GM19240 (cell line): ENCODE results near the gene PPP2R5A.
"Not testable (repeated sequence)": the region's sequence is repeated elsewhere in the genome, so short reads cannot be mapped to it uniquely, and the experiment has no call there.

Experiments
- DNase-seq: peaks from one replicate; pipeline ENCODE4 v3.0.0; 2011; ENCODE audit warnings: low spot score; ENCODE audit not compliant: insufficient read length

PPP2R5A gene

DNA sequence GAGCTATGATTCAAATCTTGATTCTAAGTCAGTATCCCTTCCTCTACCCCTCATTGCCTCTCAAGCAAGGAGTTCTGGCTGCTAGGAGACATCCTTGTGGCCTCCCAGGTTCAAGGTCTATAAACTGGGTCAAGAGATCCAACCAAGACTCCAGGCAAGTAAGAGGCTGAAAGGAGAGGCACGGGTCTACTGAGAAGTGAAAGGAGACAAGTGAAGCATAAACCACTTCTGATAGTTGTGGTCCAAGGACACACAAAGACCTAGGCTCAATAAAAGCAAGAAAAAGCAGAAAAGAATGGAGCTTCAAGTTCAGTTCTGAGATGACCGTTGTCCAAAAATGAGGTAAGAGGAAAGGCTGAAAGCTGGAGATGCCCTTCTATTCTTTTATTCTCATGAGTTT is 17.8 kb upstream of the PPP2R5A start:
- DNase-seq: no peak

DNA sequence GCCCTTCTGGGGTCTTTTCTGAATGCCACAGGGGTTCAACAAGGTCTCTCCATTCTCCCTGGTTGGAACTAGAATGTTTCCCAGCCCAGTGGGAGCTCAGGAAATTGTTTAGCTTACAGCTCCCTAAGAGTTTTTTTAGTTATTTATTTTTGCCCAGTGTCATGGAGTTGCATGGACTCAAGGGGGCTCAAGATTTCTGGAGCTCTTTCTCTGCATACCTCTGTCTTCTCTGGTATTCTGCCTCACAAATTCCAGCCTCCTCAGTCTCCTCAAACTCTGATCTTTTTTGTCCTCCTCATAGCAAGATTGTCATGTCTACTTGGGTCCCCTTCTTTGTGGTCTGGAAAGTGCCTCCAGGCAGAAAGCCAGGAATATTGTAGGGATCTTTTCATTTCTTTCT is 15.9 kb upstream of the PPP2R5A start:
- DNase-seq: no peak

DNA sequence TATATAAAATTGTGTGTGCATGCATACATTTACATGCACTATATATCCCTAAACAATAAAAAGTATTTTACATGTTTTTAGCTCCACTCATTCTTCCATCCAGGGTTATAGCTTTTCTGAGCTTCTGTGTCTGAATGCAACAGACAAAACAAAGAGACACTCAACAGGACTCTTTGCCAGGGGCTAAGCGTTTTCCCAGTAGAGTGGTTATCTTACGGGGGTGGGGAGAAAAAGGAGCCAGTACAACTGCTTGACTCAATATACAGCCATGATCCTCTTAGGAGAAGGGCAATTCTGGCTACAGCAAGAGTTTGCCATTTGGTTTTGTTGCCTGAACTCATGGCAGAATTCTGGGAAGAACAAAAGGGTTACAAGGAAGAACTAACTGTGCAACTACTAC is 14.6 kb upstream of the PPP2R5A start:
- no peak for DNase-seq

DNA sequence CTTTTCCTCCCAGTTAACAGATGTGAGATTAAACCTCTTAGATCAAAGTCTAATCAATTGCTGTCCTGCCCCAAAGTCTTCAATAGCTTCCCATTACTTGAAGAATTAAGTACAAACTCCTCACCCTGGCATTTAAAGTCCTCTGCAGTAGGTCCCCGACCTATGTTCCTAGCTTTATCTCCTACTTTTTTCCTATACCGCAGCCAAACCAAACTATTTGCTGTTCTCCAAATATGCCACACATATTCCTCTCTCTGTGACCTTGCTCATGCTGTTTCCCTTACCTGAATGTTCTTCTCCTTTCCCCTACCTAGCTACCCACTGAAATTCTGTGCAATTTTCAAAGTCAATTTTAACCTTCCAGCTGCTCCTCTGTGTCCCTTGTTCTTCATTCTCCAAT is 14.0 kb upstream of the PPP2R5A start:
- no peak for DNase-seq

DNA sequence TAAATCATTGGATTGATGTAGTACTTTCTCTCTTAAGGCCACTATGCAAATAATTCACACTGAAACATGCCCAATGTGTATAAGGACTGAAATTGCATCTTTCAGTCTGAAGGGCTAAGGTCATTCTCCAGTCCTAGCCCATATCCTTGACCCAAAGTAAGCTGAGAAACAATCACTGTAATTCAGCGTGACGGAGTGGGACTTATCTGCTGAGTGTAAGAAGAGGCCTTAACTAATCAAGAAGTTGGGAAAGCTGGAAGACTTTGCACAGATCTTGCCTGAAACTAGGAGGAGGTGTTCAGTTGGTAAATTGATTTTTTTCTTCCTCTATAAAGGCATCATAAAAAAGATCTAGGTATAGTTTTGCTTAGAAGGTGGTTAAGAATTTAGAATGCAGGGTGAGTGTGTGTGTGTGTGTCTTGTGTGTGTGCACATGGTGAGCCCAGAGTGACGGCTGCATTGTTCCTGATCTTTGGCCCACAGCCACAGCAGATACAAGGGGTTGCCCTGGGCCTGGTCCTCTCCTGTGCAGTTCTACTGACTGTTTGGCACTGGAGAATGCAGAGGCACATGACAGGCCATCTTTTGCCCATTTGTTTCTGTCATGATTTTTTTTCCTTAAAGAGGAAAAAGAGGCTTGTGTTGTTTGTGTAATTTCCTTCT is 13.3 kb upstream of the PPP2R5A start:
- DNase-seq: no peak

DNA sequence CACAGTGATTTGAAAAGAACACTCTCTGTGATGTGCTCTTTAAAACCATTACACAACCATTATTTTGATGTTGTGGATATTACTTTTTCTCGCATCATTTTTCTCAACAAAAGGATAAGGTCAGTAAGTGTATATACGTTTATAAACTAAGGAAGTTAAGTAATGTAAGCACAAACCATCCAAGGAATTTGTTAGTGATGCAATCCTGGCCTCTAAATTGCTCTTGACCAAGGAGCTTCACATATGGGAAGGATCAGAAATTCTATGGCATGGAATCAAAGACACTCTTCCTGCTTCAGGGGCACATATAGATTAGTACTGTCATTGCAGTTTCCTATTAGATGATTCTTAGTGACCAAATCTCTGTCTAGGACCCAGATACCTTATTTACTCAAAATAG is 3.6 kb upstream of the PPP2R5A start:
- no peak for DNase-seq

DNA sequence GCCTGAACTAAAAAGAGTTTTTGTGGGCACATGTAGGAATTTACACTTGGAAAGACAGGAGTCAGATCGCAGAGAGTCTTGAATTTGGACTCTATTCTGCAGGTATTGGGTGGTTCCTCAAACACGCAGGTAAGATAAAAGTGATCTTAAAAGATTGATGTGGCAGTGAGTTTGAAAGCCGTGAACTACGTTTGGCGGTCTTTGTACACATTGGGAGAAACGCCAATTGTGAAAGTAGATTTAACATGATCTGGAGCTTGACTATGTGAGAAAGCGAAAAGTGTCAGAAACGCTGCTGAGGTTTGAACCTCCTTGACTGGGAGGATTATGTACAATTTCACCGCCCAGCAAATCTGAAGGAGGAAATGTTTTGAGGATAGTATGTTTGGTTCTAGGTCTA is 1.5 kb upstream of the PPP2R5A start:
- DNase-seq: no peak

DNA sequence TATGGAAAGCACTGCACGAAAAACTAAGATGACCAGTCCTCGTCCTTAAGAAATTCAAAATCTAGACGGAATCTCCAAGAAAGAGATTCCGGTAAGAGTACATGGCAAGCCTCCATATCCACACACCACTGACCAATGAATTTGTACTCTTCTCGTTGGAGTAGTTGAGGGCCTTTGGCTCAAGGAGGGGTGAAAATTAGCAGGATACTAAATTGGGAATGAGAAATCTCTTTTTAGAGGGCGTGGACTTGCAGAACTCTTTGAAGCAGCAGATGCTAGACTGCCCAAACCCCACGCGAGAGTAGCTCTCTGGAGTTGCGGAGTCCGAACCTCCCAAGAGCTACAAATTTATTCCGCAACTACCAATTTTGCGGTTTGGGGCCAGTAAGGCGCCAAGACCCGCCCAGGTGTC is 872 bp upstream of the PPP2R5A start:
- no peak for DNase-seq

DNA sequence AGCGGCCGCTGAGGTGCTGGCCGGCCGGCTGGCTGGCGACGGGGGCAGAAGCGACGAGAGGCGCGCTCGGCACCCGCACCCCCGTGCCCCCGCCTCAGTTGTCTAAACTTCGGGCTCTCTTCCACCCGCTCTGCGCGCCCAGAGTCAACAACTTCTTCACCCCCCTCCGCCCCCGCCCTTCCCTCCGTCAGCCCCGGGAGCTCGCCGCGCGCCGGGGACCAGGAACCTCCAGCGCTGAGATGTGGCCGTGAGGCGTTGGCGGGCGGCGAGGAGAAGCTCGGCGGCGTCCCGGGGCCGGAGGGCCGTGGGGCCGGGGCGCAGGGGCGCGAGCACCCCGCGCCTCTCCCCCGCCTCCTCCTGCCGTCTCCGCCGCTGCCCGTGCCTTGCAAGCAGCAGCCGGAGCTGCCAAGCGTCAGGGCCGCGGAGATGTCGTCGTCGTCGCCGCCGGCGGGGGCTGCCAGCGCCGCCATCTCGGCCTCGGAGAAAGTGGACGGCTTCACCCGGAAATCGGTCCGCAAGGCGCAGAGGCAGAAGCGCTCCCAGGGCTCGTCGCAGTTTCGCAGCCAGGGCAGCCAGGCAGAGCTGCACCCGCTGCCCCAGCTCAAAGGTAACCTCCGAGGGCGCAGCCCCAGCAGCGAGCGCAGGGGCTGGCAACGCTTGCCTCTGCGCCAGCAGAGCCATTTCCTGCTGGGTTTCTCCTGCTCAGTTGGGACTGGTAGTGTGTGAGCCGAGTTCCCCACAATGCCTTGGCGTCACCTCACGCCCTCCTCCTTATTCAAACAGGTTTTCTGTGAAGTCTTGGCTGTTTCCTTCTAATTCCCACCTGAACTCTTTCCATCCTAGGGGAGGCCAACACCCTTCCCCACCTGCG is 710 bp downstream of the PPP2R5A start:
- DNase-seq: no peak

DNA sequence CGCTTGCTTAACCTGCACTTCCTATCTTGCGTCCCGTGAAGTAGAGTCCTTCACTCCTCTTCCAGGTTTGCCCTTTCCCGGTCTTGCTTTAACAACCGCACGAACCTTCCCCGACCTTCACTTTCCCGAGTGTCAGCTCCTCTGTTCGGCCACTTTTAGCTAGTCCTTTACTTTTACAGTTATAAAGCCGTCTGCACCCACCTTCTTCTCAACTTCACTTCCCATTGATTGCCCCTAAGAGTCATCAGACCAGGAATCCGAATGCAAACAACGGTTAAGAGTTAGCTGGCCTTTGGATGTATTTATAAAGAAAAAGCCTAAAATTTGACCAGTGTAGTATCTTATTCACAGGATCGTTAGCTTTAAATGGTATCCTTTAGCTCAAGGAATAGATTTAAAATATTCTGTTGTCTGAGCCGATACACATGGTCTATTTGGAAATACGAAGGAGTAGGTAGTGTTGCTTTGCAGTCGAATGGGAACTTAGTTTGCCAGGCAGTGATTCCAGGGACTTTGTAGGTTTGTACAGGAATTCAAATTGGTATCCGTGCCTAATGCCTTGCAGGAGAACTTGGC is 1.4 kb downstream of the PPP2R5A start:
- DNase-seq: no peak

DNA sequence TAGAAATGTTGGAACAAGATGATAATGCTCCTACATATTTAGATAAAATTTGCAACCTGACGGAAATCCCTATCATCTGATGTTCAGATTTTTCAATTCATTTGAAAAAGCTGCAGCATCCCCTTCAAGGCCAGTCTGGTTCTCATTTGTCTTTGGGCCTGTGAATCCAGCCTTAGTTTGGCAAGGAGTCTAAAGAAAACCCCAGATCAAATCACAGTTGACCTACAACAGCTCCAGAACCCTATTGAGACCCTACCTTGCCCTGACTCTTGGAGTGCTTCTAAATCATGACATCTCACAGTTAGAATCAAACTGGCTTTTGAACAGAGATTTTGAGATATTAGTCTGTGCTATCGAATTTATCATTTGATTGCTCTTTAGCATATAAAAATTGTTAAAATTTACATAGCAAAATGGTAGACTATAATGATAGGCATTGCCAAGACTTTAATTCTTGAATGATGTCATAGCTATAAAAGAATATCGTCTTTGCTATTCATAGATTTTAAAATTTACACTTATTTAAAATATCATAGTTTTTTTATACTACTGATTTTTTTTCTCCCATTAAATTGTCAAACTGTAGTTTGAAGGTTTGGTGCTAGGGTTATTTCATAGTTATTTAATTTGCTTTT is 2.2 kb downstream of the PPP2R5A start:
- no peak for DNase-seq

DNA sequence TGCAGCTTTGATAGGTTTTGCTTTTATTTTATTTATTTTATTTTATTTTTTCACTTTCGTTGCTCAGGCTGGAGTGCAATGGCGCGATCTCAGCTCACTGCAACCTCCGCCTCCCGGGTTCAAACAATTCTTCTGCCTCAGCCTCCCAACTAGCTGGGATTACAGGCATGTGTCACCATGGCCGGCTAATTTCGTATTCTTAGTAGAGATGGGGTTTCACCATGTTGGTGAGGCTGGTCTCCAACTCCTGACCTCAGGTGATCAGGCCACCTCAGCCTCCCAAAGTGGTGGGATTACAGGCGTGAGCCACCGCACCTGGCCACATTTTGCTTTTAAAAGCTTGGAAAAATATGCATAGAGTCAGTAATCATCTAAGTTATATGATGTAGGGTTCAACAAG is 2.8 kb downstream of the PPP2R5A start:
- not testable (repeated sequence) for DNase-seq

DNA sequence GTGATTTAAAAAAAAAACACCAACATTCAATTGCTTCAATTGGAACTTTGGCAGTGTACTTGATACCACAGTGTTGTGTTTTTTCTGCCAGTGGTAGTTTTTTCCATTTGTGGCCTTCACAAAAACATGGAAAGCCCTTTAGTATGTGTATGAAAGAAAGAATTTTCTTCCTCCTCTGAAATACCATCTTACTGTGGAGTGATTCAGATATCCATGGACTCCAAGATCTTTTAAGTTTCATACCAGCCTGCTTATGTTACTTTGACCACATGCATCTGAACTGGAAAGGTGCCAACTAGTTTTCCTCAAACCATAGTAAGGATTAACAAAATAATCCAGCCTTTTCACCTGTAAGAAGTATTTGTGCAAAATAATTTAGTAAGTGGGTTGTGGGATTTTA is 3.4 kb downstream of the PPP2R5A start:
- DNase-seq: no peak

DNA sequence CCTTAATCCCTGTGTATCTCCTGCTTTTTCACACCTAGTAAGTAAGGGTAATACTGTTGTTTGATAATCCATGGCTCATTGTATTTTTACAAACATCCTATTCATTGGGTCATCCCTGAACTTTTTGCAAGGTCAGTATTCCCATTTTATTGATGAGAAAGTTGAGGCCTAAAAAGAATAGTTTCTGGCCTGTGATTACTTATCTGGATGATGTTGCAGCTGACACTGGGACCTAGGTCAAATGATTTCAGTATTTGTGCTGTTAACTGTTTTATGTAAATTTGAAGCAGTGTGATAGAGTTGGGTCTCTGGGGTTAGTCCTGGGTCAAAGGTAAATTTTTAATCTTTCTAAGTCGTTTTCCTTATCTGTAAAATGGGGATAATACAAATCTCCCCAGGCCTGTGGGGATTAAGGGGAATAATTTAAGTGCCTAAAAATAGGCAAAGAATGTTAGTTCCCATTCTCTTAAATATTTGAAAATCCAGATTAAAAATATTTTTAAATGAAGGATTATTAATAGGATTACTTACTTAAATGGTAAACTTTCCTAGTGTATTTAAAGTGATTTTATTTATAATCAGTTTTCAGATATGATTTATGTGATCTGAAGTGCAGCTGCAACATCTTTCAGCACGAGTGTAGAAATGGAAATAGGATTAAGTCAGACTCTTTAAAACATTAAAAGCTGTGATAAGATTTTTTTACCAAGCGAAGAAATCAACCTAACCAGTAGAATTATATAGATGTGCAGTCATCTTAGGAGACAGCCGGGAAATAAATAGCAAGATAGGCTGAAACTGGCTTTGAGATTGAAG is 4.3 kb downstream of the PPP2R5A start:
- no peak for DNase-seq

DNA sequence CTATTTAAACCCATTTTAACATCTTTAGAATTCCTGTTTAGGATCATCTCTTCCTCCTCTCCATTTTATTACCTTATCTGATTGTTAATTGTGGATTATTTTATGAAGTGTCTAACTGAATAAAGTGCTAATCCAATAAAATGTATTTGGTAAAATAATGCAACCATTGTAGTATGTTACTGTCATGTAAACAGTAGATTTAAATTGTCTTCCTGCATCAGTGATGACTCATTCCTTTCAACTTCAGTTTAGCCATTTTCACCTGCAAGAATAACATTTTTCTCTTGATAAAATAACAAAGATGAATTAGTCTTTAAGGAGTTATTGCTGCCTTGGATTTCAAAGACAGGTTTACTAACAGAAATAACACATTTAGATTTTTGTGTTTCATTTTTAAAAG is 5.4 kb downstream of the PPP2R5A start:
- DNase-seq: no peak

DNA sequence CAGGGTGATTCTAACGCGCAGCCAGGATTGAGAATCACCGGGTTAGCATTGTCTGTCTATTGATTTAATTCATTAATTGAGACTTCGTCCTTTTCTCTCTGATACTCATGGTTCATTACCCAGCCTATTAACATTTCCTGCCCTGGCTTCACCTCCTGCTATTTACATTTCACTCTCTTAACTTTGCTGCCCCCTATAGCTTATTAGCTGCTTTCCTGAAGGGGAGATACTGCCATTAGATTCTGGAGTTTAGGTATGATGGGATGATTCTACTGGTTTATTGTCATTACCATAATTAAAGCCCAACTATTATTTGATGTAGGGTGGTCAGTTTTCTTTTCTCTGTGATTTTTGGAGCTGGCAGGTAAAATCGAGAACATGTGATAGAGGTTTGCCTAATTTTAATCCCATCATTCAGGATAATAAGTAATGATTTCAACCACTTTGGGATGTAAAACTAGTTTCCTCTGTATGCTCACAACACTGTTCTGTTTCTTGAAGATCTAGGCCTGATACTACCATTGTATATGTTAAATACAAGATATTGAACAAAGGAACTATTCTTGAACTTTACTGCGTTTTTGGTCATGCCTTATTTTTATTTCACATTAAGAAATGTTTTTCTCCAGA is 6.4 kb downstream of the PPP2R5A start:
- DNase-seq: no peak

DNA sequence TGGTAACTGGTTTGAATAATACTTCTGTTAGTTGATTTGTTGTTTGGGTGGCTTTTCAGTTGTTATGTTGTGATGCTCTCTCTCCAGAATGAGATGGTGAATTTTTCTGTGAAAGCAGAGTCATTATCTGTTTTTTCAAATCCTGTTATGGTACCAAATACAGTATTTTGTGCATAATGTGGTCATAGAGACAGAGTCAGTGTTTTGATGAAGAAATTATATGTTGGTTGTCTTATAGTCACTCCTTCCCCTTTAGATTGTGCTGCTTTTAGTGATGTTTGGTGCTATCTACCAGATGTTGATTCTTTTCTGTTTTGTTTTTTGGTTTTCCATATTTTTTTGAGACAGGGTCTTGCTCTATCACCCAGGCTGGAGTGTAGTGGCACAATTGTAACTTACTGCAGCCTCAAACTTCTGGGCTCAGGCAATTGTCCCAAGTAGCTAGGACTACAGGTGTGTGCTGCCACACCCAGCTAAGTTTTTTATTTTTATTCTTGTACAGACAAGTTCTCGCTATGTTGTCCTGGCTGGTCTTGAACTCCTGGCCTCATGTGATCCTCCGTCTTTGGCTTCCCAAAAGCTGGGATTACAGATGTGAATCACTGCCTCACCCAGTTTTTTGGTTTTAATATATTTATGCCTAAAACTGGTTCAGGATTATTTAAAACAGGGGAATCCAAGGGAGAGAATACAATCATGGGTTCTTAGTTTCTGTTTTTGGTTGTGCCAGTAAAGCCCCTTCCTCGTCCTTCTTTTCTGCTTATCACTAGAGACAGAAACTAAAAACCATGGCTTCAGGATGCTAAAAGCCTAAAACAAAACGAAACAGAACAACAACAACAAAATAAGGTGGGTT is 7.3 kb downstream of the PPP2R5A start:
- no peak for DNase-seq

DNA sequence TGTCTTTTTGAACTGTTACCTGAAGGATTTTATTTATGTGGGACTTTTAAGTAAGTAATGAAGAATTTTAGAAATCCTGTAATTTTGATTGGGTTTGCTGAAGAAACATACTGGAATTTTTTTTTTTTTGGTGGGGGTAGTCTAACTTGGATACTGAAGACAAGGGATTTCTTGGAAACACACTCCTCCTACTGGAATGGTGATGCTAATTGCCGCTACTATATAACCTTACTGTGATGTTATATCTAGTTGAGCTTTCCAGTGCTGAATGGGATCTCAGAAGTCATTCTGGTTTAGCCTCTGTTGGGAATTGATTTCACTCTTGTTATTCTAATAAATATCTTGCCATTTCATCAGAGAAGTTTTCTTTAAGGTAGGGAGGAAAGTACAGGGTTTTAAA is 8.4 kb downstream of the PPP2R5A start:
- no peak for DNase-seq

DNA sequence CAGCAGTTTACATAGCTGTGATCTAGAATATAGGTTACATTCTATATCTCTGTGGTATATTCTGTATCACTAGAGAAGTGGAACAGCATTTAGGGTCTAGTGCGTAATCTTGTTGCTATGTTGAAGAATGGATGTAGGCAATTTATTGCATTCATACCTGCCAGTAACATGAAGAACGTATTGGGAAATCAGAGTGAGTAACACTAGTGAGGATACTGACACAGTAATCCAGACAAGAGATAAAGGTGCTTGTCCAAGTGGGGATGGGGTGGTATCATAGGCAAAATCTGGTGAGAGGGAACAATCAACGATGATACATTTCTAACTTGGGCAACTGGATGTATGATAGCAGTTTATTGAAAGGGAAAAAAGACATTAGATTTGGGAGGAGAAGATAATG is 9.8 kb downstream of the PPP2R5A start:
- DNase-seq: no peak

DNA sequence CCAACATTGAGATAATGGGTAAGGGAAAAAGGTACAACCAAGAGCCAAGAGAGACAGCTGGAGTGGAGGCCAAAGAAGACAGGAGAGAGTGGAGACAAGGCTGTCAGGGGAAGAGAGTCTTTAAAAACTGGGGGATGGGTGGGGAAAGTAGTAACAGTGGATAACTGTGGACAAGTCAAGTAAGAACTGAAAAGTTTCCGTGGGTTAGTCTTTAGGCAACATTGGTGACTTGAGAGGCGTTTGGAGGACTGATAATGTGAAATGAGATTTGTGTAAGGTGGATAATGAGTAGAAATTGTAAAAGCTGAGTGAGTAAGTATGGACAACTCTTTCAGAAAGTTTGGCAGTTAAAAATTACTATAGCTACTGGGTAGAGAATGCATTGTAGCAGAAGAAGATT is 10.4 kb downstream of the PPP2R5A start:
- no peak for DNase-seq
